GM12864 (cell line): ENCODE results near the gene CDH4.

Experiments used
- DNase-seq: peaks from one replicate; pipeline ENCODE4 v3.0.0-alpha.2; 2011; ENCODE audit warnings: low read depth
- H3K4me3 ChIP-seq: 2 replicates; pipeline ENCODE4 v1.5.1; 2011; ENCODE audit warnings: mild to moderate bottlenecking, low read depth, low read length, control low read depth
- CTCF ChIP-seq: IDR thresholded peaks from 2 replicates; pipeline ENCODE4 v1.5.1; 2011; ENCODE audit warnings: low read depth, mild to moderate bottlenecking, moderate library complexity, low read length, control low read depth, inconsistent platforms; ENCODE audit errors: missing control alignments

The CDH4 gene

DNA sequence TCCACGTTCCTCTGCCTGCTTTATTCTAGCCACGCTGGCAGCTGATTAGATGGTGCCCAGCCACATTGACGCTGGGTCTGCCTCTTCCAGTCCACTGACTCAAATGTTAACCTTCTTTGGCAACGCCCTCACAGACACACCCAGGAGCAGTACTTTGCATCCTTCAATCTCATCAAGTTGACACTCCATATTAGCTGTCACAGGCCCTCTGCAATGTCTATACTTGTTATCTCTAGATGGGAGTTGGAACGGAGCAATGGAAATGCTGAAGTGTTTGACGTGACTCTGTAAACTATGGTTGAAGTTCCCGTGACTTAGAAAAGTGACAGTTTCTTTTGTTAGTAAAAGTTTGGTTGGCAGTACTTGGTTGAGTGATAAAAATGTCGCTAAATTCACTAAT, 291.0 kb downstream of the CDH4 start:
- TF ChIP-seq CTCF = no peak
- DNase-seq = no peak

GRCh38 chr20:61543931-61544745, 292.1 kb downstream of the CDH4 start:
- H3K4me3 ChIP-seq = no peak overlapping the region
- no peak for DNase-seq
- TF ChIP-seq CTCF = no peak

More for the DNA sequence above, 291.0 kb downstream of the CDH4 start:
- H3K4me3 ChIP-seq = no peak overlapping the region

DNA sequence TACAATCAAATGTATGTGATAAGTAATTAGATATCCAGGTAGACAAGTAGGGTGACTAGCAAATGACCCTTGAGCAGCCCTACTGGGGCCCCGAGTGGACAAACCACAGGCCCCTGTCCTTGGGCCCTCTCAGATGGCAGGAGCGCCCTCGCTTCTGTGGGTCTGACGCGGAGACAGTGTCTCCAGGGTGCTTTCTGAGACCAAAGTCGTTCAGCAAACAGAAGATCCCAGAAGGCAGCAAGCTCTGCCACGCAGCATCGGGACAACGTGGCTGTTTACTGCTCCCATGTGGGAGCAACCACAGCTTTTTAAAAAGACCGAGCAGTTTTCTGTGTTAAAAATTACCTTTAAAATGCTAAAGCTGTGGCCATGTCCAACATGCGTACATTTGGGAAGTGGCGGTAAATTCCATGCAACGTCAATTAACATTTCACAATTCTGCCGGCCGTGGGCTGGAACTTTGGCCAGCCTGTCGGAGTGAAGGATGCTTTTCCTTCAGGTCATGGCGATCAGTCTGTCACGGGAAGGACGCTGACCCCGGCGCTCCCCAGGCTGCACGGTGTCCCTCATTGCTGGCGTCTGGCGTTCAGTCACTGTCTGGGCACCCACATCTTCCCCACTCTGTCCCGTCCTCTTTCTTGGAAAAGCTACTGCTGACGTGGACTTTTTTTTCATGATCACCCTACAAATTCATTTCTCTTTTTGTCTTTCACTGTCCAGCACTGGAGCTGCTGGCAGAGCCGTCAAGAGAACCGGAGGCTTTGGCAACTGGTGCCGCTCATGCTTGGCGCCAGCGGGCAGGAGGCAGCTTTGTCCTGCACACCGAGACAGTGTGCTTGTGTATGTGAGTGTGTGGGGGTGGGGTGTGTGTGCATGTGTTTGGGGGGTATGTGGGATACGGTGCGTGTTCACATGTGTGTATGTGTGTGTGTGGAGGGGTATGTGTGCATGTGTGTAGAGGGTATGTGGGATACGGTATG, 293.1 kb downstream of the CDH4 start:
- DNase-seq = no peak
- no peak overlapping the region for H3K4me3 ChIP-seq
- TF ChIP-seq CTCF = no peak

- no peak for TF ChIP-seq CTCF
- H3K4me3 ChIP-seq = no peak overlapping the region
- DNase-seq = no peak
Observed at GRCh38 chr20:61546641-61547040, 294.6 kb downstream of the CDH4 start.

- TF ChIP-seq CTCF = no peak
- no peak overlapping the region for H3K4me3 ChIP-seq
- no peak for DNase-seq
Observed at GRCh38 chr20:61548069-61548468, 296.0 kb downstream of the CDH4 start.

- DNase-seq = no peak
- H3K4me3 ChIP-seq = no peak overlapping the region
- TF ChIP-seq CTCF = no peak
Observed at GRCh38 chr20:61549865-61550264, 297.8 kb downstream of the CDH4 start.
